Activated CD4-positive, alpha-beta T cell treated with anti-CD3 and anti-CD28 coated beads, Interleukin-2, amount 50 U/mL, for 24 hours (primary cell): Measurements from ENCODE around the gene ZGPAT.

Source experiments
- DNase-seq, 2 donors: peaks; one replicate each; pipeline ENCODE4 v3.0.0-alpha.2; 2020; ENCODE audit warnings: low read depth in 1 of 2, low spot score in 1 of 2

Gene ZGPAT

DNA sequence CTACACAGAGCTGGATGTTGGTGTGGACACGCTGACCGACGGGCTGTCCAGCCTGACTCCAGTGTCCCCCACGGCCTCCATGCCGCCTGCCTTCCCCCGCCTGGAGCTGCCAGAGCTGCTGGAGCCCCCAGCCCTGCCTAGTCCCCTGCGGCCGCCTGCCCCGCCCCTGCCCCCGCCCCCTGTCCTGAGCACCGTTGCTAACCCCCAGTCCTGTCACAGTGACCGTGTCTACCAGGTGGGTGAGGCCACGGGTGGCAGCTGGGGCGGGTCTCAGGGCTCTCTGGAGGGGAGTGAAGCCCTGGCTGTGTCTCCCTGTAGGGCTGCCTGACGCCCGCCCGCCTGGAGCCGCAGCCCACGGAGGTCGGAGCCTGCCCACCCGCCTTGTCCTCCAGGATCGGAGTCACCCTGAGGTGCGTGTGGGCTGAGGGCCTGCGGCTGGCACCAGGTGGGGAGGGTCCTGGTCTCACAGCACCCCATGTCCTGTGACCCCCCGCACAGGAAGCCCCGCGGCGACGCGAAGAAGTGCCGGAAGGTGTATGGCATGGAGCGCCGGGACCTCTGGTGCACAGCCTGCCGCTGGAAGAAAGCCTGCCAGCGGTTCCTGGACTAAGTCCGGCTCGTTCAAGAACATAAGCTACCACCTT, 34.7 kb downstream of the ZGPAT start:
- no peak for DNase-seq

DNA sequence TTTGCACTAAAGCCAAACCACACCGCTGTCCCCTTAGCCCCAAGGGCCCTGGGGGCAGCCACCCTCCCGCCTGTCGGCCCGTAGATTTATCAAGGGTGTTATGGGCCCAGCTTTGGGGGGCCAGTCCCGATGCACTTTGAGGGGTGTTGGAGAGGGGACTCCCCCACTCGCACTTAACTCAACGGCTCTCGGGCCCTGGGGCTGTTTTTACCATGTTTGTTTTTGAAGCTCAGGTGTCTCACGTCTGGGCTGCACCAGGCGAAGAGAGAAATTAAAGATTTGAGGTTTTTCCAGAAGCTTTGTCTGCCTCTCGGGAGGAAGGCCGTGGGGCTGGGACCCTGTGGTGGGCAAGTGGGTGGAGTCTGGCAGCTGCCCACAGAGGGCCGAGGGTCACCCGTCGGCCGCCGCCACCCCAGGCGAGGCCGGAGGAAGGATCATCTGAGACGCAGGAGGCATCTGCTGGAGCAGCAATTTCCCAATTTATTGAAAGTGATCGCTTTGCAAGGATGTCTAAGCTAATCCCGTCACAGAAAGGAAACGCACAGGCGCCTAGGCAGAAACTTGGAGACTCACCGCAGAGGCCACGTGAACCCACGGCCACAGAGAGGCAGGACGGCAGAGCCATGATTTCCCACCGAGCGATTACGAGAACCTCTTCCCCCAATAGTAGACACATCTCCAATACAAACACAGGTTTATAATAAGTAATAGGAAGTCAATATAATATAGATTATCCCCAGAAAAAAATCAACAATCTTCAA, 35.6 kb downstream of the ZGPAT start:
- no peak for DNase-seq

- no peak for DNase-seq
Measured at GRCh38 chr20:63744158-63744557, 36.3 kb downstream of the ZGPAT start.

GRCh38 chr20:63744574-63745423, 37.0 kb downstream of the ZGPAT start:
- no peak for DNase-seq

DNA sequence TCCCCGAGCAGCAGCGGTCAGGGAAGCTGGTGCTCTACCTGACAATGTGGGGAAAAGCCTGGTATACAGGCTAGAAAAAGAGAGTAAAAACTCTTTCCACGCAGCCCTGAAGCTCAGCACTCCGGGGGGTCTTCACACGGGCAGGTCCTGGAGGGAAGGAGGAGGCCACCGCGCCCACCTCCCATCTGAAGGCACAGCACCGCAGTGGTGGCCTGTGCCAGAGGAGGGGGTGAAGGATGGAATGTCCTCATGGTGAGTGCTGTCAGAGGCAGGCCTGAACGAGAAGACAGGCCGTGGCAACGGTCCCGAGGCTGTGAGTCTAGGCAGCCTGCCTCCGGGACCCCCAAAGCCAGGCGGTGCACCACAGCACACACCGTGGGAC, 37.6 kb downstream of the ZGPAT start:
- no peak for DNase-seq

DNA sequence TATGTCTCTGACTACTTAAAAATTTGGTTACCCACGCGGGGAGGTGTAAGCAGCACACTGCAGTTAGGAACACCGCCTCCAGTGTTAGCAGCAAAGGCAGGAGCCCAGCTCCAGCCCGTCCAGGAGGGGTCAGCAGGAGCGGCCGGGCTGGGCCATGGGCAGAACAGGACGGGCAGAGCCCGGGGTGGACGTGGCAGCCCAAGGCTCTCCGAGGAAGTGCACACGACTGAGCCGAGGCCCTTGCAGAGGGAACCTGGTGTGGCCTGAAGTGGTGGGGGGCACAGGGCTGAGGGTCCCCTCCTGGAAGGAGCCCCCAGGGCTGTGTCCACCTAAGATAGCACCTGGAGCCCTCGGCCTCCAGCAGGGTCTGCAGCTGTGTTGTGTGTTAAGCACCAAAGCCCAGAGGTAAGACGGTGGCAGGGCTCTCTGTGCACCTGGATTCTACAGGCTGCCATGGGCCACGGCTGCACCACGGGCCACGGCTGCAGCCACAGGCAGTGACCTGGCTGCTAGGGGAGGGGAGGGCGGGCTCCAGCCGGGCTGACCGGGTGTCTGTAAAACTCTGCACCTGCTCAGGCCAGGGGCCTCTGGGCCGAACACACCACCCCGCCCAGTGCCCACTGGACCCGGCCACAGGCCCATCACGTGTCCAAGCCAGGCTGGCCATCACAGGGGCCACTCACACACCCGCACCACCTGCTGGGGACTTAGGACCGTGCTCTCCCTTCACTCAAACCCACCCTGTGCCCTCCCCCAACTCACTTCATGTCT, 38.3 kb downstream of the ZGPAT start:
- DNase-seq, result no peak

GRCh38 chr20:63746751-63747315, 39.0 kb downstream of the ZGPAT start:
- DNase-seq, result no peak

- no peak for DNase-seq
Measured at GRCh38 chr20:63747622-63748069, 39.8 kb downstream of the ZGPAT start.

DNA sequence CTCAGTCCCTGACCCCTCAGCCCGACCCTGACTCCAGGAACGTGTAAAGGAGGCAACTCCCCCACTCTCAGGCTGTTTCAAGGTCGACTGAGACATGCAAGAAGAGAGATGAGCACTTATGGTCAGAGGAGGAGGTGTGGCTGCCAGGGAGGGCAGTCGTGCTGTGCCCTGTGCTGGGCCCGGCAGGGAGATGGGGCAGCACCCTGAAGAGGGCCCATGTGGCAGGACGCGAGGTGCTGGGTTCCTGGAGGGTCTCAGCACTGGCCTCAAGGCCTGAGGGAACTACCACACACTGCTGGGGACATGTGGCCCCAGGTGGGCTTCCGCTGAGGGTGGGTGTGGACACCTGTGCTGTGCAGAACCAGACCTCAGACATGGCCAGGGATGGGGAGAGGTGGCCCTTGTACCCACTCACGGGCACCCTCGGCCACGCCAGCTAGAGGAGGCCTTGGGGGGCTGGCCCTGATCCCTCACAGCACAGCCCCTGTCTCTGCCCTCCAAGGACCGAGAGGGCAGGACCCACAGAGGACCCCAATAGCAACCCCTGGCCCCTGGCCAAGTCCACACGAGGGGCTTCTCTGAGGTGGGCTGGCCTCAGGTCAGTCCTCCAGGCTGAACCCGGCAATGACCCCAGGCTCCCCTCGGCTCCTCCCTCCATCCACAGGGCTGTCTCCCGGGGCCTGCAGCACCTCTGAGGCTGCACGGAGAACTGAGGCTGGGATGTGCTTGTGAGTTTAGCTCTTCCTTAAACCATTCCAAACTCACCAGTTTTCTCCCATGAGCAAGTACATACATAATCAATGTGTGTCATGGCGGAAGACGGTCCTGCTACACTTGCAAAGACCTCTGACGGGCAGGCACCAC, 40.5 kb downstream of the ZGPAT start:
- no peak for DNase-seq

DNA sequence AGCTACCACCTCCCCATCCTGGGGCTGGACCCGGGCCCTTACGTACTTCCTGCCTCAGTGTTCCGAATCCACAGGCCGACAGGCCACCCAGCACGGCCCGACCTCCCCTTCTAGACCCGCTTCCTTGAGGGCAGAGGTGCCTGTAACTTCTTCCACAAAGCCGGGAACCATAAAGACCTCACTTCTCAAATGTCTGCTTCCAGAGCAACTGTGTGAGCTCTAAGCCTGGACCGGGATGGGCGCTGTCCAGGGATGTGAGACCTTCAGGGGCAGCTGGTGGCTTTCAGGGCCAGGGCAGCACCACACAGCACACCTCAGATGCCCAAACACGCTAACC, 41.1 kb downstream of the ZGPAT start:
- DNase-seq, result no peak

DNA sequence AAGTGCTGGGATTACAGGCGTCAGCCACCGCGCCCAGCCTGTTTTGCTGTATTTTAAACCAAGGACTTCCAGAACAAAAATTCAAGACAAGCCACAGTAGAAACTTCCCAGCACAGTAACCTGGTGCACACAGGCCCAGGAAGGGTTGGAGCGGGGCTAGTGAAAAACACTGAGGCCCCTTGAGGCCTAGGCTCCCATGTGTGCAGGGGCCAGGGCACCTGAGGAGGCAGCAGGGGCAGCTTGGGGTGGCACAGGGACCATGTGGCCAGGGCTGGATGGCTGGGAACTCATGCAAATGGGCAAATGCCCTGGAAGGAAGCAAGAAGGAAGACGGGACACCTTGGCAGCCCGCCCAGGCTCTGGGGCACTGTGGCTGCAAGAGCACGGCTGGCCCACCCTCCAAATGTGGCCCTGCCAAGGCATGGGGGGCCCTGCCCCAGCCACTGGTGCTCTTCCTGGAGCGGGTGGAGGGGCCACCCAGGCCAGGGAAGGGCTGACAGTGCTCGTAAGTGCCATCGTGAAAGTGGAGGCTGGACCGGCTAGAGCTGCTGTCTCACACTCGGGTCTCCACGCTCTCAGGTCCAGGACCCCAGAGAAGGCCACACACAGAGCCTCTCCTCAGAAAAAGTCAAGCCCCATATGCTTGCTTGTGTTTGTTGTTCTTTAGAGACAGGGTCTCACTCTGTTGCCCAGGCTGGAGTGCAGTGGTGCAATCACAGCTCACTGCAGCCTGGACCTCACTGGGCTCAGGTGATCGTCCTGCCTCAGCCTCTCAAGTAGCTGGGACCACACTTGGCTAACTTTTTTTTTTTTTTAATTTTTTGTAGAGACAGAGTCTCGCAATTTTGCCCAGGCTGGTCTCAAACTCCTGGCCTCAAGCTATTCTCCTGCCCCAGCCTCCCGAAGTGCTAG, 42.0 kb downstream of the ZGPAT start:
- no peak for DNase-seq

- peak in 1 of 2 donors; percentile 26 for DNase-seq
Measured at GRCh38 chr20:63750807-63751470, 43.1 kb downstream of the ZGPAT start.

DNA sequence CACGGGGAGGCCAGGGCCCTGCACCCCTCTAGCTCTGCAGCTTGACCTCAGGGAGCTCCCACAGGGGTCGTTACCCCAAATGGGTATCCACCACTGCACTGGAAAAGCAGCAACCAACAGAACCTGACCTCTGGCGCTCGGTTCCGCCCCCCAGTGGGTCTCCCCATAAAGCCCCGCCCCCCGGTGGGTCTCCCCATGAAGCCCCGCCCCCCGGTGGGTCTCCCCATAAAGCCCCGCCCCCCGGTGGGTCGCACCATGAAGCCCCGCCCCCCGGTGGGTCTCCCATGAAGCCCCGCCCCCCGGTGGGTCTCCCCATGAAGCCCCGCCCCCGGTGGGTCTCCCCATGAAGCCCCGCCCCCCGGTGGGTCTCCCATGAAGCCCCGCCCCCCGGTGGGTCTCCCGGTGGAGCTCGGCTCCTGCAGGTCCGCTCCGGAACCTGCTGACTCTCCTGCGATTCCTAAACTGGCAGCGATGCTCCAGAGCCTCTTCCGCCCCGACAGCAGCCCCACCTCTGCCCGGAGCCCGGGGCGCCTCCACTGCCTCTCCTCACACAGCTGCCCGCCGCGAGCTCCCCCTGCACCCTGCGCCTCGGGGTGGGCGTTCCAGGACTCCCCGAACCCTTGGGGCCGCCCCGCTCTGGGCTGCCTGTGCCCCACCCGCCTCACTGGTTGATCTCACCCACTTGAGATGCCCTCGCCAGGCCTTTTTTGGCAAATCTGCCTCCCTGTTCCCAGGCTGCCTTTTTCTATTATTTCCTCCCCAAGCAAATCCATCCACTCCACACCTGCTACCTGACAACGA, 43.8 kb downstream of the ZGPAT start:
- DNase-seq, result no peak

- DNase-seq, result no peak
Measured at GRCh38 chr20:63752411-63753101, 44.7 kb downstream of the ZGPAT start.

DNA sequence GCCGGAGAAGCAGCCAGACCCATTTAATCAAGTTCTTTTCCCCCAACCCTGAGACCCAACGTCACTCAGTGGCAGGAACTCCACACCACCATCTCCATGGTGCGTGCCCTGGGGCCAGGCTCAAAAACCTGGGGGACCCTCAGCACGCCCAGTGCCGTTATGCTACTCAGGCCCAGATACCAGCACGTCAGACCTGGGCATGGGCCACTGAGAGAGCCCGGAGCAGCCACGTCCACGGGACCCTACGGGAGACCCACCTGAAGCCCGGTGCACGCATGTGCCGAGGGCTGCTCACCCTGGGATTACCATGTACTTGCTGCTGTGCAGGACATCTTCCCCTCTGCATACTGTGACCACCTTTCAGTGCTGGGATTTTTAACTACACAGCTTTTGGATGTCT, 45.5 kb downstream of the ZGPAT start:
- DNase-seq, result no peak

DNA sequence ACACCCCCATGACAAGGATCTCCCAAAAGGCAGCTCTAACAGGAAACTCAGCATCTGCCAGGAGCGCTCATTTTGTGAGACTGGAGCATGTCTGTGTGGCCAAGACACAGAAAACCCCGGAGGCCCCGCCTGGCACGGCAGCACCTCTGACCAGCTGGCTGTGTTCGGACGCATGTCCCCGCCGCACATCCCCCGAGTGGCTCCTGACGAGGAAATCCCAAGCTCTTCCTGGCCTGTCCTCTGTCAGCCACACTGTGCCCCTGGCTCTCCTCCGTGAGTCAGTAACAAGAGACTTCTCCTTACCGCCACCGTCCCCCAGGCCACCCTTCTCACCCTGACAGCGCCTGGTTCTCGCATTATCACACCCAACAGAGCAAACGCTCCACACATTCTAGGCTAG, 46.2 kb downstream of the ZGPAT start:
- no peak for DNase-seq
